Measurements from ENCODE around the gene EPHB4. TPM values are rescaled to one million over a fixed set of nuclear protein-coding genes. Genes with fewer than 3 reads are reported as not detected.

EPHB4 gene
- total and polyA plus RNA-seq, 10 of the 15 experiments (the other 5 are each of a cell fraction or from before 2014, with no cell fraction given) = 0.32 to 0.85 (median 0.48) TPM; not detected in 4

DNA sequence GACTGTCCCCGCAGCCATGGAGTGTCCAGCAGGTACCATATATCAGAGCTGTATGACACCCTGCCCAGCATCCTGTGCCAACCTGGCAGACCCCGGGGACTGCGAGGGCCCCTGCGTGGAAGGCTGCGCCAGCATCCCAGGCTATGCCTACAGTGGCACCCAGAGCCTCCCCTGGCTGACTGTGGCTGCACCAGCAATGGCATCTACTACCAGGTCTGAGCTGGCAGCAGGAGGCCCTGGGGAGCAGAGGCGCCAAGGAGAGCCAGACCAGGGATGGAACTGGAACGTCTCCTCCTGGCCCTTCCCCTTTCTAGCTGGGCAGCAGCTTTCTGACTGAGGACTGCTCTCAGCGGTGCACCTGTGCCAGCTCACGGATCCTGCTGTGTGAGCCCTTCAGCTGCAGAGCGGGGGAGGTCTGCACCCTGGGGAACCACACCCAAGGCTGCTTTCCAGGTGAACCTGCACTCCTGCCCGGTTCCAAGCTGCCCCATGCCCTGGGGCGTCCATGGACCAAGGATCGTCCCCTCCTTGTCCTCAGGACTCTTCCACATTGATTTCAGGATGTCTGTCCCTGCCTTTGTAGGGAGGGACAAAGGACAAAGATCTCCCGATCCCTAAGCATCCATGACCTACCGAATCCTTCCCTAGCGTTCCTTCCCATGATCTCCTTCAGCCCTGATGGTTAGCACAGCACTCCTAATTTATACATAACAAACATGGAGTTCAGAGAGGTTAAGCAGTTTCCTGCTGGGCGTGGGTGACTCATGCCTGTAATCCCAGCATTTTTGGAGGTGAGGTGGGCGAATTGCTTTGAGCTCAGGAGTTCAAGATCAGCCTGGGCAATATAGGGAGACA lies 33.3 kb downstream of the EPHB4 start:
- CTCF ChIA-PET = interaction anchor here (0.6 to 4.8 kb wide), 3 partner anchors 55 to 647 kb away, joined by 3 to 22 read pairs (median 3); partner anchors contain the start of gene SLC12A9
- ATAC-seq = no peak

More for the DNA sequence above, 33.3 kb downstream of the EPHB4 start:
- TF ChIP-seq, protein P1, sequence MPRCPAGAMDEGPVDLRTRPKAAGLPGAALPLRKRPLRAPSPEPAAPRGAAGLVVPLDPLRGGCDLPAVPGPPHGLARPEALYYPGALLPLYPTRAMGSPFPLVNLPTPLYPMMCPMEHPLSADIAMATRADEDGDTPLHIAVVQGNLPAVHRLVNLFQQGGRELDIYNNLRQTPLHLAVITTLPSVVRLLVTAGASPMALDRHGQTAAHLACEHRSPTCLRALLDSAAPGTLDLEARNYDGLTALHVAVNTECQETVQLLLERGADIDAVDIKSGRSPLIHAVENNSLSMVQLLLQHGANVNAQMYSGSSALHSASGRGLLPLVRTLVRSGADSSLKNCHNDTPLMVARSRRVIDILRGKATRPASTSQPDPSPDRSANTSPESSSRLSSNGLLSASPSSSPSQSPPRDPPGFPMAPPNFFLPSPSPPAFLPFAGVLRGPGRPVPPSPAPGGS (IDR thresholded peaks at IDR 0.05; ENCODE audit: borderline replicate concordance, insufficient read depth, low read depth, low read length, poor library complexity, severe bottlenecking) = no peak
- TF ChIP-seq TBL1XR1 (IDR thresholded peaks at IDR 0.05; ENCODE audit: low read depth, low read length) (no peak), DPF2 (IDR thresholded peaks at IDR 0.05) (no peak), ZBED1 (IDR thresholded peaks at IDR 0.05; ENCODE audit: borderline replicate concordance) (no peak), POLR2AphosphoS2 (IDR thresholded peaks at IDR 0.05; ENCODE audit: low read depth, low read length) (no peak), MTA3 (IDR thresholded peaks at IDR 0.05; ENCODE audit: borderline replicate concordance, low read length) (no peak), NFIC (IDR thresholded peaks at IDR 0.05; ENCODE audit: low read depth, low read length) (no peak), IRF4 (IDR thresholded peaks at IDR 0.05; ENCODE audit: low read depth, low read length) (no peak), KDM1A (IDR thresholded peaks at IDR 0.05; ENCODE audit: borderline replicate concordance) (no peak), ZNF274 (IDR thresholded peaks at IDR 0.05; ENCODE audit: insufficient read depth, insufficient read length) (no peak), WRNIP1 (IDR thresholded peaks at IDR 0.05; ENCODE audit: borderline replicate concordance, low read depth, low read length) (no peak), FOXK2 (IDR thresholded peaks at IDR 0.05) (no peak), SIN3A (IDR thresholded peaks at IDR 0.05; ENCODE audit: low read depth, low read length) (no peak), CBFB (IDR thresholded peaks at IDR 0.05; ENCODE audit: low read depth) (no peak), ZSCAN29 (IDR thresholded peaks at IDR 0.05) (no peak)
- 35% methylated on average over 18 of the region's 18 CpGs for WGBS (ENCODE audit: insufficient coverage, insufficient replicate concordance, low lambda C conversion rate, missing lambda C conversion rate)
- no peaks in the 10 kb centered on the region for H3K36me3 ChIP-seq (ENCODE audit: control insufficient read depth in 2 of 2, insufficient read depth in 2 of 2, low read length in 1 of 2)
- no peak overlapping the region for H3K4me2 ChIP-seq (ENCODE audit: control insufficient read depth, insufficient read depth)
- no peak overlapping the region for H3K27ac ChIP-seq (ENCODE audit: control insufficient read depth, insufficient read depth)
- no peak overlapping the region for H3K9ac ChIP-seq (ENCODE audit: control insufficient read depth, insufficient read depth, low read length)
- ChIA-PET RAD21 (ENCODE audit: unreplicated experiment) (no interaction called here), SMC1A (ENCODE audit: uncharacterized antibody, unreplicated experiment) (interaction anchor here (0.5 kb wide), 1 partner anchor 391 kb away, joined by 3 read pairs; no protein-coding TSS in a partner anchor), POLR2A (no interaction called here)
- H4K20me1 ChIP-seq (ENCODE audit: control insufficient read depth, insufficient read depth) = no peaks in the 10 kb centered on the region
- H3K4me1 ChIP-seq (ENCODE audit: control insufficient read depth, insufficient read depth, low read length) = no peaks in the 10 kb centered on the region
- BruUV-seq (replicated peaks) = no TSS peak
- no peaks in the 10 kb centered on the region for H3K79me2 ChIP-seq (ENCODE audit: control insufficient read depth, insufficient read depth, low read length)
- FAIRE-seq (no peak), DNase-seq (ENCODE audit: low read depth, low spot score) (no peak)
- in situ Hi-C loops (cut with MboI) = no loop called here
- H3K4me3 ChIP-seq = no peak overlapping the region
- no peaks in the 10 kb centered on the region for H3K9me3 ChIP-seq (replicated peaks; ENCODE audit: control insufficient read depth, insufficient read depth, low read length)
- H3K27me3 ChIP-seq (replicated peaks in 1 of 2; ENCODE audit: control insufficient read depth in 2 of 2, insufficient read depth in 2 of 2, low read length in 1 of 2) = peaks cover 0 to 1% of the 10 kb centered on the region in 2 experiments; a peak in 2 of 4 replicates
- intact Hi-C loops (cut with micrococcal nuclease; ENCODE audit: unreplicated experiment) = no loop called here
- no peak overlapping the region for H2AFZ ChIP-seq (ENCODE audit: control insufficient read depth, low read depth, low read length)
